SU-DHL-6 (cell line): ENCODE data around the gene CASK.

ENCODE experiments used
- H2AFZ ChIP-seq: fragments of 200-600 bp; sonication (generic); 2 replicates; pipeline ENCODE4 v1.6.1; 2014; ENCODE audit warnings: low read depth, mild to moderate bottlenecking, moderate library complexity, mixed read lengths, antibody characterized with exemption, low read length; ENCODE audit not compliant: severe bottlenecking
- H3F3A ChIP-seq: fragments of 200-600 bp; shearing (Covaris generic); 2 replicates; pipeline ENCODE4 v1.6.0; 2016; ENCODE audit warnings: antibody characterized with exemption, mild to moderate bottlenecking; ENCODE audit not compliant: insufficient read depth
- H3K27ac ChIP-seq: fragments of 200-600 bp; sonication (generic); 2 replicates; pipeline ENCODE4 v1.5.1; 2016; ENCODE audit warnings: low read depth, mild to moderate bottlenecking, low read length, moderate library complexity, mixed read lengths
- H3K27me3 ChIP-seq: fragments of 200-600 bp; sonication (generic), shearing (Covaris generic); 2 replicates; pipeline ENCODE4 v1.6.0; 2014; ENCODE audit warnings: mild to moderate bottlenecking, low read length
- H3K36me3 ChIP-seq: fragments of 200-600 bp; sonication (generic); 2 replicates; pipeline ENCODE4 v1.6.1; 2014; ENCODE audit warnings: mild to moderate bottlenecking, low read length, mixed read lengths
- H3K4me2 ChIP-seq: fragments of 300-600, 200-600 bp; shearing (Covaris generic), sonication (generic); 2 replicates; pipeline ENCODE4 v1.6.0; 2014; ENCODE audit warnings: low read length, low read depth, mild to moderate bottlenecking; ENCODE audit not compliant: poor library complexity, severe bottlenecking
- H3K4me3 ChIP-seq: fragments of 200-600 bp; sonication (generic); 2 replicates; pipeline ENCODE4 v1.5.1; 2014; ENCODE audit warnings: antibody characterized with exemption, low read length, mild to moderate bottlenecking, mixed read lengths; ENCODE audit not compliant: insufficient read depth, poor library complexity, severe bottlenecking
- H3K79me2 ChIP-seq: fragments of 200-600 bp; sonication (generic); 2 replicates; pipeline ENCODE4 v1.6.1; 2014; ENCODE audit warnings: mild to moderate bottlenecking, low read length, moderate library complexity; ENCODE audit not compliant: insufficient read depth
- H3K9ac ChIP-seq: fragments of 200-600 bp; sonication (generic); 2 replicates; pipeline ENCODE4 v1.7.0; 2014; ENCODE audit warnings: mild to moderate bottlenecking, low read length
- H3K9me2 ChIP-seq: fragments of 200-600 bp; sonication (generic); replicated peaks from 2 replicates; pipeline ENCODE4 v1.6.1; 2014; ENCODE audit warnings: low read length; ENCODE audit not compliant: insufficient read depth
- H3K9me3 ChIP-seq: fragments of 200-600 bp; sonication (generic); 2 replicates; pipeline ENCODE4 v1.6.1; 2014; ENCODE audit warnings: low read length, mixed read lengths; ENCODE audit not compliant: insufficient read depth
- H4K20me1 ChIP-seq: fragments of 200-600 bp; sonication (generic); 2 replicates; pipeline ENCODE4 v1.6.1; 2014; ENCODE audit warnings: low read depth, mild to moderate bottlenecking, antibody characterized with exemption, low read length, moderate library complexity, mixed read lengths
- EZH2phosphoT487 ChIP-seq: fragments of 200-600 bp; sonication (generic), shearing (Covaris generic); conservative IDR thresholded peaks from 2 replicates; pipeline ENCODE4 v1.6.1; 2018; ENCODE audit warnings: mild to moderate bottlenecking, antibody characterized with exemption, low read length, moderate library complexity, mixed read lengths
- TF ChIP-seq, protein P1 (sequence below): fragments of 200-600 bp; sonication (generic); IDR thresholded peaks from one replicate; pipeline ENCODE4 v1.5.1; 2017; ENCODE audit warnings: antibody characterized with exemption, mild to moderate bottlenecking, low read length, moderate library complexity; ENCODE audit not compliant: insufficient read depth, poor library complexity, severe bottlenecking

Gene CASK, protein sequence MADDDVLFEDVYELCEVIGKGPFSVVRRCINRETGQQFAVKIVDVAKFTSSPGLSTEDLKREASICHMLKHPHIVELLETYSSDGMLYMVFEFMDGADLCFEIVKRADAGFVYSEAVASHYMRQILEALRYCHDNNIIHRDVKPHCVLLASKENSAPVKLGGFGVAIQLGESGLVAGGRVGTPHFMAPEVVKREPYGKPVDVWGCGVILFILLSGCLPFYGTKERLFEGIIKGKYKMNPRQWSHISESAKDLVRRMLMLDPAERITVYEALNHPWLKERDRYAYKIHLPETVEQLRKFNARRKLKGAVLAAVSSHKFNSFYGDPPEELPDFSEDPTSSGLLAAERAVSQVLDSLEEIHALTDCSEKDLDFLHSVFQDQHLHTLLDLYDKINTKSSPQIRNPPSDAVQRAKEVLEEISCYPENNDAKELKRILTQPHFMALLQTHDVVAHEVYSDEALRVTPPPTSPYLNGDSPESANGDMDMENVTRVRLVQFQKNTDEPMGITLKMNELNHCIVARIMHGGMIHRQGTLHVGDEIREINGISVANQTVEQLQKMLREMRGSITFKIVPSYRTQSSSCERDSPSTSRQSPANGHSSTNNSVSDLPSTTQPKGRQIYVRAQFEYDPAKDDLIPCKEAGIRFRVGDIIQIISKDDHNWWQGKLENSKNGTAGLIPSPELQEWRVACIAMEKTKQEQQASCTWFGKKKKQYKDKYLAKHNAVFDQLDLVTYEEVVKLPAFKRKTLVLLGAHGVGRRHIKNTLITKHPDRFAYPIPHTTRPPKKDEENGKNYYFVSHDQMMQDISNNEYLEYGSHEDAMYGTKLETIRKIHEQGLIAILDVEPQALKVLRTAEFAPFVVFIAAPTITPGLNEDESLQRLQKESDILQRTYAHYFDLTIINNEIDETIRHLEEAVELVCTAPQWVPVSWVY

DNA sequence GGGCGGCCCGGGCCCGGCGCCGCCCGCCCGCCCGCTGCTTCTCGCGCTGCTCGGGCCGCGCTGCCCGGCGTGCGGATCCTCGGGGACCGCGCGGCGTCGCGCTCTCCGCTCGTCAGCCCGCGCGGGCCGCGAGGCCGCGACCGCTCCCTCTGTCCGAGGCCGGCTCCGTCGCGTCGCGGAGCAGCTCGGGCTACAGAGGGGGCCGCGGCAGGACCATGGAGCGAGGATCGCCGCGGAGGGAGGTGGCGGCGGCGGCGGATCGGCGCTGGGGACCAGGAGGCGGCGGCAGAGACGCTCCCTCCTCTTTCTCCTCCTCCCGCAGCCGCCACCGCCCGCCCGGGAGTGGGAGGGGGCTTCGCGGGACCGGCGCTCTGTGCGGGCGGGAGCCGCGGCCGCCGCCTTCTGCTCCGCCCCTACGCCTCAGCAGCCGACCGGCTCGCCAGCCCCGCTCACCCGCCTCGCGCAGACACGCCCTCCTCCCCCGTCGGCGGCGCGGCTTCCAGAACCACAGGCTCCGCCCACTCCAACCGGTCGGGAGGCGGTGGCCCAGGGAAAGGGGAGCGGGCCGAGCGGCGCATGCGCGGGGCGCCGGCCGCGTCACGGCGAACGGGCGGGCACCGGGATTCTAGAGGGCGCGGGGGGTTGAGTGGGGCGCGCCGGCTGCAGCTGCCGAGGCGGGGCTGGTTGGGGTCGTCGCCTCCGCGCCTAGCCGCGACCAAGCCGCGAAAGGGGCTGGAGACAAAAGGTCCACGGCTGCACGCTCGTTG, at the start of gene CASK:
Gene CASK, minus strand, starts transcription at position 344 of the 767 bp plus-strand sequence. CDS start 566 bp downstream, outside the sequence.
- H3K79me2 ChIP-seq = peaks cover 44% of the 10 kb centered on the region
- H3K9me3 ChIP-seq = no peaks in the 10 kb centered on the region
- peak within 1 kb of the TSS; percentile 69 for H3K4me3 ChIP-seq
- H3K27me3 ChIP-seq = no peaks in the 10 kb centered on the region
- peak within 1 kb of the TSS; percentile 98 for H2AFZ ChIP-seq
- peak within 1 kb of the TSS; percentile 26 for H3K27ac ChIP-seq
- H3K4me2 ChIP-seq = peak within 1 kb of the TSS; percentile 86
- peak within 1 kb of the TSS; percentile 85 for H3K9ac ChIP-seq
- no peaks in the 10 kb centered on the region for H4K20me1 ChIP-seq
- TF ChIP-seq EZH2phosphoT487 = no peak
- TF ChIP-seq, protein P1, sequence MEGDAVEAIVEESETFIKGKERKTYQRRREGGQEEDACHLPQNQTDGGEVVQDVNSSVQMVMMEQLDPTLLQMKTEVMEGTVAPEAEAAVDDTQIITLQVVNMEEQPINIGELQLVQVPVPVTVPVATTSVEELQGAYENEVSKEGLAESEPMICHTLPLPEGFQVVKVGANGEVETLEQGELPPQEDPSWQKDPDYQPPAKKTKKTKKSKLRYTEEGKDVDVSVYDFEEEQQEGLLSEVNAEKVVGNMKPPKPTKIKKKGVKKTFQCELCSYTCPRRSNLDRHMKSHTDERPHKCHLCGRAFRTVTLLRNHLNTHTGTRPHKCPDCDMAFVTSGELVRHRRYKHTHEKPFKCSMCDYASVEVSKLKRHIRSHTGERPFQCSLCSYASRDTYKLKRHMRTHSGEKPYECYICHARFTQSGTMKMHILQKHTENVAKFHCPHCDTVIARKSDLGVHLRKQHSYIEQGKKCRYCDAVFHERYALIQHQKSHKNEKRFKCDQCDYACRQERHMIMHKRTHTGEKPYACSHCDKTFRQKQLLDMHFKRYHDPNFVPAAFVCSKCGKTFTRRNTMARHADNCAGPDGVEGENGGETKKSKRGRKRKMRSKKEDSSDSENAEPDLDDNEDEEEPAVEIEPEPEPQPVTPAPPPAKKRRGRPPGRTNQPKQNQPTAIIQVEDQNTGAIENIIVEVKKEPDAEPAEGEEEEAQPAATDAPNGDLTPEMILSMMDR = no peak
- no peaks in the 10 kb centered on the region for H3K36me3 ChIP-seq
- H3F3A ChIP-seq = no peaks in the 10 kb centered on the region; the same call in 1 of the 2 replicates
- no peaks in the 10 kb centered on the region for H3K9me2 ChIP-seq

DNA sequence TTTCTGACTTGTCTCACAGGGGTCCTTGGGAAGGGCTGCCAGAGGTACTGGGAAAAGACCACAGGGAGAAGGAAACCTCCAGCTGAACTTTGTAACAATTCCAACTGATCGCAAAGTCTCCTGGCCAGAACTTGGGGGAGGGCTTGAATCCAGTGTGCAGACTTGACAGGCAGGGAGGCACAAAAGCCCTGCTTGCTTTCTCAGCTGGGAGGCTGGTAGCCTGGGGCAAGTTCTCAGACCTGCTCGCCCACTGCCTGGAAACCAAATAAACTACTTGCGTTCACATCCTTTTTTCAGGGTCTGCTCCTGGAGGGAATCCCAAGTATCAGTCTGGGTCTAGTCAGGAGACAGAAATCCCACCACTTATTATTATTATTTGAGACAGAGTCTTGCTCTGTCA, 48.0 kb upstream of the CASK start:
- TF ChIP-seq EZH2phosphoT487 = no peak
- TF ChIP-seq, protein P1 = no peak
- Histone ChIP-seq H4K20me1 (no peaks in the 10 kb centered on the region), H3K9me3 (no peaks in the 10 kb centered on the region), H3K4me2 (no peak overlapping the region), H3K9ac (no peak overlapping the region), H3K4me3 (no peak overlapping the region), H3K9me2 (no peaks in the 10 kb centered on the region), H3K27me3 (no peaks in the 10 kb centered on the region), H2AFZ (no peak overlapping the region), H3K36me3 (no peaks in the 10 kb centered on the region), H3K27ac (no peak overlapping the region), H3K79me2 (no peaks in the 10 kb centered on the region), H3F3A (no peaks in the 10 kb centered on the region)

DNA sequence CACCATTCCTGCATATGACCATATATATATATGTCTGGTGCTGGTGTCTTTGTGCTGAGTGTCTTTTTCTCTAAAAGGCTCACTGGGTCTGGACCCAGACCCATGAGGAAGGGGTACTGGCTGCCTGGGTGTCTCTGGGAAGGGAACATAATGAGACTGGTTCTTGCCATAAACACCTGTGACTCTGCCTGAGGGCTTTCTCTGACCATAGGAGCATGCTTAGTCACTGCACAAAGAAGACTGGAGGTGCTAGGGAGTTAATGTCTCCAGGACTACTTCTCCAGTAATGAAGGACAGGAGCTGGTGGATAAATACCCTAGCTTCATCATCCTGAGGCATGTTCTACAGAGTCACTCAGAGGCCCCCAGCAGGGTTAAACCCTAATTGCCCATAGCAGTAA, 47.1 kb upstream of the CASK start:
- TF ChIP-seq, protein P1 = no peak
- no peak for TF ChIP-seq EZH2phosphoT487
- no peaks in the 10 kb centered on the region for H3K27me3 ChIP-seq
- no peaks in the 10 kb centered on the region for H3K36me3 ChIP-seq
- H3K4me2 ChIP-seq = no peak overlapping the region
- no peaks in the 10 kb centered on the region for H4K20me1 ChIP-seq
- no peaks in the 10 kb centered on the region for H3K9me3 ChIP-seq
- no peak overlapping the region for H3K9ac ChIP-seq
- H3K27ac ChIP-seq = no peak overlapping the region
- no peak overlapping the region for H3K4me3 ChIP-seq
- H2AFZ ChIP-seq = no peak overlapping the region
- H3F3A ChIP-seq = no peaks in the 10 kb centered on the region
- no peaks in the 10 kb centered on the region for H3K9me2 ChIP-seq
- no peaks in the 10 kb centered on the region for H3K79me2 ChIP-seq
